ENCODE results near the gene WNT5B.
A peak's percentile ranks its signal among the peaks of the same experiment; 100 is the strongest.

The WNT5B gene

DNA sequence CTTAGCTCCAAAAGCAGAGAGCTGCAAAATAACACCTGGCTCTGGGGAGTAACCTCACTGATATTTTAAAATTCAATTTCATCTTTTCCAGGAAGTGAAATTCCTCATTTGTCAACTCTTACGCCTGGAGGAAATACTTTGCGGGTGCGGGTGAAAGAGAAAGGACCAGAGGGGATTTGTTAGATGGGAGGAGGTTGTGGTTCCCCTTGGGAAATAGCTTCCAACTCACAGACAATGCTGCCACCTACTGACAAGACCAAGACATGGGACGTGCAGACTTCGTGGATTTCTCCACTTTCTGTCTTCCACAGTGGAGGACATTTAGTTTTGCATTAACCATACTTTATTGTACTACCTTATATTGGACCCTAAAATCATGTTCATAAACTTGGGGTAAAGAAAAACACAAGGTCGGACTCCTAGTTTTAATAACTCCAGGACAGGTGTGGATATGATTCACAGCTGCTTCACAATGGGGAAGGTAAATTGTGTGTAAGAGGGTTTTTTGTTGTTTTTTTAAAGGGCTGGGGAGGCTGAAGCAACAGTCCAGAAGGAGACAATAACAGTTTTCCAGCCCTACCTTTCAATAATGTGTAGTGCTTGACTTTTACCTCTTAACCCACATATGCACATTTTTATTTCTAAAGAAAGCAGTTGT, 45.5 kb upstream of the WNT5B start:
- TF ChIP-seq CTCF (conservative IDR thresholded peaks at IDR 0.05; ENCODE audit: low read depth), result peak; percentile 58
- CTCF ChIA-PET, result interaction anchor here (0.5 to 3.4 kb wide), 13 partner anchors 9 to 1297 kb away, joined by 3 to 31 read pairs (median 4); no protein-coding TSS in a partner anchor
- POLR2A ChIA-PET (ENCODE audit: low non-redundant PET), result no interaction called here
- DNase-seq (ENCODE audit: low spot score), result peak; percentile 70
- no peak overlapping the region for H3K27ac ChIP-seq

GRCh38 chr12:1584326-1584725, 44.7 kb upstream of the WNT5B start:
- POLR2A ChIA-PET (ENCODE audit: low non-redundant PET), result no interaction called here
- CTCF ChIA-PET, result interaction anchor here (0.6 to 3.4 kb wide), 4 partner anchors 8 to 742 kb away, joined by 3 to 31 read pairs (median 5); no protein-coding TSS in a partner anchor
- no peak for TF ChIP-seq CTCF (conservative IDR thresholded peaks at IDR 0.05; ENCODE audit: low read depth)
- DNase-seq (ENCODE audit: low spot score), result no peak
- no peak overlapping the region for H3K27ac ChIP-seq

DNA sequence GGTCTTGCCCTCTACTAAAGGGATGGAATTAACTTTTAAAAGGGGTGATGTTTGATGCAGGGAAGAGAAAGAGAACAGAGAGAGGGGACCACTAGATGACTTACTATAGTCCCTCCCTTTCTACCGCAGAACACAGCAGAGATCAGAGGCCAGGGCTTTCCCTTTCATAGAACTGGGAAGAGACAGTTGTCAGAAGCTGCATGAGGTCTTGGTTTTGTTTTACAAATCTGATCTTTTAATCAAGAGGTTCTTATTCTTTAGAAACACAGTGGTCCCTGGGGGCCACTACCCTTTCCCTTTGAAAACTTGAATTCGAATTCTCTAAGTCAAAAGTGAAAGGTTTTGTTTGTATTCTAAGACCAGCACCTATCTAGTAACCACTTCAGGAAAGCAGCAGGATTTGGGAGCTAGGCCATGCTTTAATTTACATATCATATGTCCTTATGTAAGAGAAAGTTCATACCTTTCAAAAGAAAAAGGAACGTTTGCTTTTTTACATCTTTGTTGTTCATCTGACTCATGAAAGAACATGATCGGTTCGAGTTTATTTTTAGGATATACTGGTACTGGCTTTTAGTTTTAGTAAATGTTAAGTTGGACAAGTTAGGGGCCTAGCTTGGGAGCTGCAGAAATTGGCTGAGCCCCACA, 41.0 kb upstream of the WNT5B start:
- no peak for TF ChIP-seq CTCF (conservative IDR thresholded peaks at IDR 0.05; ENCODE audit: low read depth)
- no peak for DNase-seq (ENCODE audit: low spot score)
- H3K27ac ChIP-seq, result no peak overlapping the region
- ChIA-PET POLR2A (ENCODE audit: low non-redundant PET) (no interaction called here), CTCF (interaction anchor here (0.5 to 0.7 kb wide), 2 partner anchors 254 to 774 kb away, joined by 3 to 4 read pairs; no protein-coding TSS in a partner anchor)

- no peak overlapping the region for H3K27ac ChIP-seq
- ChIA-PET CTCF (interaction anchor here (0.5 kb wide), 1 partner anchor 253 kb away, joined by 4 read pairs; no protein-coding TSS in a partner anchor), POLR2A (ENCODE audit: low non-redundant PET) (no interaction called here)
- no peak for DNase-seq (ENCODE audit: low spot score)
- TF ChIP-seq CTCF (conservative IDR thresholded peaks at IDR 0.05; ENCODE audit: low read depth), result no peak
Measured at GRCh38 chr12:1588575-1588947, 40.5 kb upstream of the WNT5B start.

- POLR2A ChIA-PET (ENCODE audit: low non-redundant PET), result no interaction called here
- H3K27ac ChIP-seq, result no peak overlapping the region
- DNase-seq (ENCODE audit: low spot score), result no peak
- no peak for TF ChIP-seq CTCF (conservative IDR thresholded peaks at IDR 0.05; ENCODE audit: low read depth)
- CTCF ChIA-PET, result interaction anchor here (0.6 to 1.6 kb wide), 2 partner anchors 472 to 1927 kb away, joined by 3 to 4 read pairs; no protein-coding TSS in a partner anchor
Measured at GRCh38 chr12:1590221-1590979, 38.6 kb upstream of the WNT5B start.

GRCh38 chr12:1591034-1591433, 38.0 kb upstream of the WNT5B start:
- H3K27ac ChIP-seq, result no peak overlapping the region
- peak; percentile 72 for DNase-seq (ENCODE audit: low spot score)
- TF ChIP-seq CTCF (conservative IDR thresholded peaks at IDR 0.05; ENCODE audit: low read depth), result no peak
- CTCF ChIA-PET, result interaction anchor here (1.6 kb wide), 1 partner anchor 473 kb away, joined by 4 read pairs; no protein-coding TSS in a partner anchor
- POLR2A ChIA-PET (ENCODE audit: low non-redundant PET), result no interaction called here

Data from RWPE1 (cell line).